CD4-positive, alpha-beta T cell treated with Interleukin-12 subunit alpha and Interleukin-12 subunit beta, for 1 hour (primary cell): ENCODE data around the gene KCTD8.

Experiments used
- DNase-seq: peaks from one replicate; pipeline ENCODE4 v3.0.0-alpha.2; 2020

The KCTD8 gene

GRCh38 chr4:44160776-44161367, 287.7 kb downstream of the KCTD8 start:
- no peak for DNase-seq

DNA sequence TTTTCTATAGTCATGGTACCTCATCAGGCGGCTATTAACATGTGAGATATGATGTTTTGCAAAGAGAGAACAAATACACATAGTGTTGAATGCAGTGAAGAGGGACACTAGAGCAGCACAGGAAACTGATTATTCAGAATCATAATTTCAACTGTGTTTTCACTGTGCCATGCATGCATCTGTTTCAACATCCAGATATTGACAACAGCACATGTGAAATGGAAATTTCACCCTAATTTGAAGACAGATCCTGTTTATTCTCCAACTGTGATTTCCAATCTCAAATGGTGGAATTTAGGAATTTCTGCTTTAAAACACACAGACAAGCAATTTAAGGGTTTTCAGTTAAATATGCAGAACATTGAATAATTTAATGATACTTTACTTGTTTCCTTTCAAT, 288.6 kb downstream of the KCTD8 start:
- DNase-seq: no peak

GRCh38 chr4:44157611-44158277, 290.9 kb downstream of the KCTD8 start:
- no peak for DNase-seq

DNA sequence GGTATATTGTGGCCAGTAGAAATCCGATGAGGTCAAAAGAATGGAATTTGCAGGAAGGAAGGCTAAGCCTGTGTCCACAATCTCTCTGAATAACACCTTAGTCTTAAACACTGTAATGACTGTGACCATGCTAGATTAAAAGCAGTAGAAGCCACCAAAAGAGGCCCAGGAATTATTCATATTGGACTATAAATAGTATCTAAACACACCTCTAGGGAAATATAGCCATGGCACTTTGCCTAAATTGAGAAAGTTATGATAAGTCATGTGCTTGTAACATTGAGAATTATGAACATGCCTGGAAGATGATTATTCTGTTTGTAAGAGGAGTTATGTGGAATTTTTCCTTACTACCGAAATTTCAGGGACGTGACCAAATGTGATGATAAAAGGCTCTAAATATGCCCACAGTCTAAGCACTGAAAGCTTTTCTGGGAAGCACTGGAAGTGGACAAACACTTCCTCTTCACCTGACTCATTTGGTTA, 298.5 kb downstream of the KCTD8 start:
- DNase-seq: no peak

- DNase-seq: no peak
Measured at GRCh38 chr4:44149282-44149681, 299.3 kb downstream of the KCTD8 start.

DNA sequence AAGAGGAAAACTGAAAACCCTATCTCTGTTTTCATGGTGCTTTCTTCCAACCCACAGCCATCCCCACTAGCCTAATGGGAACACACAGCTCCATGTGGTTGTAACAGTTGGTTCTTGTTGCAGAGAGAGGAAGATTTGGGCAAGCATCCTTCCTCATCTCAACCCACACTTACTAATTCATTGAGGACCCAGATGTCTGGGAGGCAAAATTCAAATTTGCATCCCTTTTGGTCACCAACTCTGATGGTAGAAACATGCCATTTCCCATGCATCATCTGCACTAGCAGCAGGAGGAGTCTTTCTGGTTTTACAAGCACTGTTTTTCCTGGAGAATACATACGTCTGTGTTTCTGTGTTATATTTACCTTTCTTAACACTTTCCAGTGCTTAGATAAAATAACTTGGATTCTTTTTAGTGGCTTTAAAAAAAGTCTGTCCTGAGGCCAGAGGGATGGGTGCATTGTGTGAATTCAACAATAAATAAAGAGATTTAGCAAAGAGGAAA, 301.0 kb downstream of the KCTD8 start:
- DNase-seq: no peak

DNA sequence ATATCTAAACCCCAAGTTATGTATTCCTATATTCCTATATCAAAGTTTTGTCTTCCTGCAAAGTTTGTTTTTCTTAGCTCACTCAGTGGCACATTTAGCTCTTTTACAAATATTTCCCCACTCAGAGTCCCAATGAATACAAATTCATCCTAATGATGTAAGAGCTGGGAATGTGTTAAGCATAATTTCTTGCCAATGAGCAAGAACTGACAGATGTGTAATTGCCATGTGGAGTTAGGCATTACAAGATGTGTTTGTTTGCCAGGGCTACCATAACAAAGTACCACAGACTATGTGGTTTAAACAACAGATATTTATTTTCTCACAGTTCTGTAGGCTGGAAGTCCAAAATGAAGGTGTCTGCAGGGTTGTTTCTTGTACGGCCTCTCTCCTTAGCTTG, 302.1 kb downstream of the KCTD8 start:
- no peak for DNase-seq

GRCh38 chr4:44145868-44146267, 302.7 kb downstream of the KCTD8 start:
- no peak for DNase-seq

DNA sequence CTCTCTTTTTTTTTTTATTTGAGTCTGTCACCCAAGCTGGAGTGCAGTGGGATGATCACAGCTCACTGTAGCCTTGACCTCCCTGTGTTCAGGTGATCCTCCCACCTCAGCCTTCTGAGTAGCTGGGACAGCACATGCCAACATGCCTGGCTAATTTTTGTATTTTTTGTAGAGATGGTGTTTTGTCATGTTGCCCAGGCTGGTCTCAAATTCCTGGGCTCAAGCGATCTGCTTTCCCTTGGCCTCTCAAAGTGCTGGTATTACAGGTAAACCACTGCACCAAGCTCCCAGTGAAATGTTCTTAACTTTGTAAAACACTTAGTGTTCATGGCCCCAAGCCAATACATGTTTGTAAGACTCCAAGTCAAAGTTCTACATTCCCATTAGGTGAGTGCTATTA, 316.1 kb downstream of the KCTD8 start:
- DNase-seq: no peak
